Spinal cord (tissue), 10 donors: ENCODE measurements around the gene ESR1. TPM values are rescaled to one million over a fixed set of nuclear protein-coding genes. Genes with fewer than 3 reads are reported as not detected.

Source experiments
- DNase-seq, 6 donors: peaks; one replicate each; pipeline versions ENCODE4 v3.0.0 to v3.0.0-alpha.2; 2013 to 2015; ENCODE audit warnings: low spot score in 6 of 6, low read depth in 4 of 6
- H3K27ac ChIP-seq: one replicate; pipeline ENCODE4 v1.5.1; 2013; ENCODE audit warnings: low read depth, low read length, control low read depth
- H3K27me3 ChIP-seq: one replicate; pipeline ENCODE4 v1.6.1; 2013; ENCODE audit warnings: low read length; ENCODE audit not compliant: control insufficient read depth, insufficient read depth
- H3K36me3 ChIP-seq: one replicate; pipeline ENCODE4 v1.6.1; 2013; ENCODE audit warnings: low read length; ENCODE audit not compliant: control insufficient read depth, insufficient read depth
- H3K4me1 ChIP-seq: one replicate; pipeline ENCODE4 v1.6.1; 2013; ENCODE audit warnings: low read length; ENCODE audit not compliant: control insufficient read depth, insufficient read depth
- H3K4me3 ChIP-seq: one replicate; pipeline ENCODE4 v1.5.1; 2013; ENCODE audit warnings: low read depth, low read length, control low read depth
- H3K9me3 ChIP-seq: one replicate; pipeline ENCODE4 v1.6.1; 2013; ENCODE audit warnings: low read length; ENCODE audit not compliant: control insufficient read depth, insufficient read depth
- WGBS: methylation state at CpG from one replicate; pipeline ENCODE4 v1.1.5; 2013; ENCODE audit warnings: missing lambda C conversion rate; ENCODE audit not compliant: insufficient coverage; 5-methylcytosine and 5-hydroxymethylcytosine counted together
- polyA plus RNA-seq, 2 donors: library from polyadenylated mRNA; unstranded; fragments of 120-200 nt; gene quantifications; one replicate each; pipeline ENCODE4 v1.2.1, GENCODE V29; 2013; ENCODE audit not compliant: insufficient read length in 2 of 2
- total RNA-seq, 2 donors: library from RNA; depleted of rRNA in 1 of 2; stranded (reverse); fragments of 120-200 nt in 1 of 2; fragments of >200 nt in 1 of 2; gene quantifications; one replicate each; pipeline versions ENCODE4 v1.2.3 to v1.2.4, GENCODE V29; 2013 to 2014
- donor health status: healthy.

The ESR1 gene
- total and polyA plus RNA-seq, 4 donors: 0.20 to 1.6 (median 0.64) TPM

GRCh38 chr6:152155792-152156191, 348.3 kb downstream of the ESR1 start:
- no peaks in the 10 kb centered on the region for H3K9me3 ChIP-seq
- DNase-seq: no peak
- H3K4me1 ChIP-seq: no peaks in the 10 kb centered on the region
- no peaks in the 10 kb centered on the region for H3K27me3 ChIP-seq
- 100% methylated on average over 6 of the region's 8 CpGs for WGBS
- no peak overlapping the region for H3K4me3 ChIP-seq
- H3K36me3 ChIP-seq: peaks cover 7% of the 10 kb centered on the region
- no peak overlapping the region for H3K27ac ChIP-seq

DNA sequence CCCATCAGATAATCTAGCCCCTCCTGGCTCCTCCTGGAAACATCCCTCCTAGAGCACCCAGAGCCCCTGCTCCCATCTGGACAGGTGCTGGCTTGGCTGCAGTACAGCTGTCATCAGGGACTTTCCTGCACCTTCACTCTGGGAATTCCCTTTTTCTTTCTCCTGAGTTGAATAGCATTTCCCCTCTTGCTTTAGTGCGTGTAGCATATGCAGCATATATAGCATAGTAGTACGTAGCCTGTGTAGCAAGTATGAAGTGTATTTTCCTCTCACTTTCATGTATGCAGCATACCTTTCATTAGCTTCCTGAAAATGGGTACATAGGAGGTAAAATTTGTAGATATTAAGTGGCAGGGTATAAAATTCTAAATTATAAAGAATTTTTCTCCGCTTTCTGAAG, 352.9 kb downstream of the ESR1 start:
- peaks cover 11% of the 10 kb centered on the region for H3K36me3 ChIP-seq
- no peaks in the 10 kb centered on the region for H3K27me3 ChIP-seq
- WGBS: no CpG with 5 or more reads among the region's 3 CpGs
- H3K4me3 ChIP-seq: no peak overlapping the region
- no peaks in the 10 kb centered on the region for H3K9me3 ChIP-seq
- no peak overlapping the region for H3K27ac ChIP-seq
- H3K4me1 ChIP-seq: no peaks in the 10 kb centered on the region
- DNase-seq: no peak

GRCh38 chr6:152161501-152161900, 354.0 kb downstream of the ESR1 start:
- DNase-seq: no peak
- Histone ChIP-seq H3K27me3 (no peaks in the 10 kb centered on the region), H3K4me1 (no peaks in the 10 kb centered on the region), H3K36me3 (peaks cover 11% of the 10 kb centered on the region), H3K4me3 (no peak overlapping the region), H3K9me3 (no peaks in the 10 kb centered on the region), H3K27ac (no peak overlapping the region)

GRCh38 chr6:152164957-152165356, 357.5 kb downstream of the ESR1 start:
- Histone ChIP-seq H3K27ac (no peak overlapping the region), H3K36me3 (peaks cover 11% of the 10 kb centered on the region), H3K4me1 (no peaks in the 10 kb centered on the region), H3K4me3 (no peak overlapping the region), H3K27me3 (no peaks in the 10 kb centered on the region), H3K9me3 (no peaks in the 10 kb centered on the region)
- no peak for DNase-seq
- no CpG with 5 or more reads among the region's 5 CpGs for WGBS

GRCh38 chr6:152166497-152166896, 359.0 kb downstream of the ESR1 start:
- peaks cover 11% of the 10 kb centered on the region for H3K36me3 ChIP-seq
- no peak for DNase-seq
- WGBS: no CpG with 5 or more reads among the region's 4 CpGs
- no peaks in the 10 kb centered on the region for H3K9me3 ChIP-seq
- H3K4me3 ChIP-seq: no peak overlapping the region
- H3K27me3 ChIP-seq: no peaks in the 10 kb centered on the region
- no peaks in the 10 kb centered on the region for H3K4me1 ChIP-seq
- no peak overlapping the region for H3K27ac ChIP-seq

DNA sequence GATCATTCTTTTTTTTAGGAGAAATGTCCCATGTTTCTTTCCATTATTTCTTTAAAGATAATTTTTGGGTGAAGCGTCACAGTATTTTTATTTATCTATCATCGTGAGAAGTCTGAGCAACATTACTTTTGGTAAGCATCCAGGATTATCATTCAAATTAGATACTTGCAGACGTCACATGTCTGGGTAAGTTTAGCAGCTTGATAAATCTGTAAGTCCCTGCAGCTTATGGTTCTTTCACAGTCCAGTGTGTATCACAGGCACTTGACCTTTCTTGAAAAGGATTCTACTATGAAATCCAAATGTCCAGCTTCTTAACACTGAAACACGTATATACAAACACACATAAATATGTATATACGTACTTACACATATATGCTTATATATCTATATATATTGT, 359.4 kb downstream of the ESR1 start:
- Histone ChIP-seq H3K27me3 (no peaks in the 10 kb centered on the region), H3K36me3 (peaks cover 11% of the 10 kb centered on the region), H3K27ac (no peak overlapping the region), H3K4me1 (no peaks in the 10 kb centered on the region), H3K4me3 (no peak overlapping the region), H3K9me3 (no peaks in the 10 kb centered on the region)
- WGBS: 50% methylated on average over 1 of the region's 5 CpGs
- no peak for DNase-seq

GRCh38 chr6:152167641-152168603, 360.4 kb downstream of the ESR1 start:
- Histone ChIP-seq H3K27me3 (no peaks in the 10 kb centered on the region), H3K4me1 (no peaks in the 10 kb centered on the region), H3K4me3 (no peak overlapping the region), H3K27ac (no peak overlapping the region), H3K9me3 (no peaks in the 10 kb centered on the region), H3K36me3 (peaks cover 10% of the 10 kb centered on the region)
- 95% methylated on average over 7 of the region's 13 CpGs for WGBS
- no peak for DNase-seq

- Histone ChIP-seq H3K27me3 (no peaks in the 10 kb centered on the region), H3K36me3 (no peaks in the 10 kb centered on the region), H3K4me1 (no peaks in the 10 kb centered on the region), H3K9me3 (no peaks in the 10 kb centered on the region), H3K27ac (no peak overlapping the region), H3K4me3 (no peak overlapping the region)
- DNase-seq: no peak
- WGBS: 98% methylated on average over 4 of the region's 4 CpGs
Observed at GRCh38 chr6:152170313-152170701, 362.8 kb downstream of the ESR1 start.

DNA sequence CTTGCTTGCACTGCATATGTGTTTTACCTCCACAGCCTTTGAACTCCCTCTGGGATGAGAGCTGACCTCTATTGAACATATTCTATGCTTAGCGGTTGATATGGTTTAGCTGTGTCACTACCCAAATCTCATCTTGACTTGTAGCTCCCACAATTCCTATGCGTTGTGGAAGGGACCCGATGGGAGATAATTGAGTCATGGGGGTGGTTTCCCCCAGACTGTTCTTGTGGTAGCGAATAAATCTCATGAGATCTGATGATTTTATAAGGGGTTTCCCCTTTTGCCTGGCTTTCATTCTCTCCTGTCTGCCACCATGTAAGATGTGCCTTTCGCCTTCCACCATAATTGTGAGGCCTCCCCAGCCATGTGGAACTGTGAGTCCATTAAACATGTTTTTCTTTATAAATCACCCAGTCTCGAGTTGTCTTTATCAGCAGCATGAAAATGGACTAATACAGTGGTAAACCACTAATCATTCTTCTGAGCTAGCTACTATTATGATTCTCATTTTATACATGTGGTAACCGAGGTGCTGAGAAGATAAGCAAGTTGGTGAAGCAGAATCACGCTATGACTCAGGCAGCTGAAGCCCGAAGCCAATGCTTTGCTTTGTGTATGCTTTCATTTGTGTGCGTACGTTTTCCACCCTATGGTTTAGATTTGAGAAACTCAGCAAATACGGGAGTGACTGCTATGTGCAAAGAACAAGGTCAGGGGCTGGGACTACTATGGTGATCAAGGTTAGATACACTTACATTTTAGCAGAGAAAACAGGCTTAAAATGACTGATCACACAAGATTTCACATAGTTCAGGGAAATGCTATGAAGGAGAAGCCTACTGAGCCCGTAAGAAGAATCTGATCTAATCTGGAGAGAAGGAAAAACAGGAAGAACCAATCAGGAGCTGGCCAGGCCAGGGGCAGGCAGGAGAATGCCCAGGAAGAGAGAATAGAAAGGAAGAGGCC, 363.5 kb downstream of the ESR1 start:
- 87% methylated on average over 6 of the region's 13 CpGs for WGBS
- H3K4me3 ChIP-seq: no peak overlapping the region
- DNase-seq: no peak
- H3K9me3 ChIP-seq: no peaks in the 10 kb centered on the region
- H3K27ac ChIP-seq: no peak overlapping the region
- H3K27me3 ChIP-seq: no peaks in the 10 kb centered on the region
- no peaks in the 10 kb centered on the region for H3K4me1 ChIP-seq
- H3K36me3 ChIP-seq: no peaks in the 10 kb centered on the region
